ENCODE results near the gene SMARCA2.

GRCh38 chr9:2241836-2242741, 226.9 kb downstream of the SMARCA2 start:
- peak; percentile 59 for TF ChIP-seq POLR2AphosphoS5 (IDR thresholded peaks at IDR 0.05; ENCODE audit: low read depth, low read length)
- TF ChIP-seq, protein P1, sequence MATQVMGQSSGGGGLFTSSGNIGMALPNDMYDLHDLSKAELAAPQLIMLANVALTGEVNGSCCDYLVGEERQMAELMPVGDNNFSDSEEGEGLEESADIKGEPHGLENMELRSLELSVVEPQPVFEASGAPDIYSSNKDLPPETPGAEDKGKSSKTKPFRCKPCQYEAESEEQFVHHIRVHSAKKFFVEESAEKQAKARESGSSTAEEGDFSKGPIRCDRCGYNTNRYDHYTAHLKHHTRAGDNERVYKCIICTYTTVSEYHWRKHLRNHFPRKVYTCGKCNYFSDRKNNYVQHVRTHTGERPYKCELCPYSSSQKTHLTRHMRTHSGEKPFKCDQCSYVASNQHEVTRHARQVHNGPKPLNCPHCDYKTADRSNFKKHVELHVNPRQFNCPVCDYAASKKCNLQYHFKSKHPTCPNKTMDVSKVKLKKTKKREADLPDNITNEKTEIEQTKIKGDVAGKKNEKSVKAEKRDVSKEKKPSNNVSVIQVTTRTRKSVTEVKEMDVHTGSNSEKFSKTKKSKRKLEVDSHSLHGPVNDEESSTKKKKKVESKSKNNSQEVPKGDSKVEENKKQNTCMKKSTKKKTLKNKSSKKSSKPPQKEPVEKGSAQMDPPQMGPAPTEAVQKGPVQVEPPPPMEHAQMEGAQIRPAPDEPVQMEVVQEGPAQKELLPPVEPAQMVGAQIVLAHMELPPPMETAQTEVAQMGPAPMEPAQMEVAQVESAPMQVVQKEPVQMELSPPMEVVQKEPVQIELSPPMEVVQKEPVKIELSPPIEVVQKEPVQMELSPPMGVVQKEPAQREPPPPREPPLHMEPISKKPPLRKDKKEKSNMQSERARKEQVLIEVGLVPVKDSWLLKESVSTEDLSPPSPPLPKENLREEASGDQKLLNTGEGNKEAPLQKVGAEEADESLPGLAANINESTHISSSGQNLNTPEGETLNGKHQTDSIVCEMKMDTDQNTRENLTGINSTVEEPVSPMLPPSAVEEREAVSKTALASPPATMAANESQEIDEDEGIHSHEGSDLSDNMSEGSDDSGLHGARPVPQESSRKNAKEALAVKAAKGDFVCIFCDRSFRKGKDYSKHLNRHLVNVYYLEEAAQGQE (IDR thresholded peaks at IDR 0.05; ENCODE audit: insufficient read depth in 1 of 2, low read depth in 2 of 2, low read length in 2 of 2) = no peak
